Measurements from ENCODE around the gene CERS6.

CERS6 gene

DNA sequence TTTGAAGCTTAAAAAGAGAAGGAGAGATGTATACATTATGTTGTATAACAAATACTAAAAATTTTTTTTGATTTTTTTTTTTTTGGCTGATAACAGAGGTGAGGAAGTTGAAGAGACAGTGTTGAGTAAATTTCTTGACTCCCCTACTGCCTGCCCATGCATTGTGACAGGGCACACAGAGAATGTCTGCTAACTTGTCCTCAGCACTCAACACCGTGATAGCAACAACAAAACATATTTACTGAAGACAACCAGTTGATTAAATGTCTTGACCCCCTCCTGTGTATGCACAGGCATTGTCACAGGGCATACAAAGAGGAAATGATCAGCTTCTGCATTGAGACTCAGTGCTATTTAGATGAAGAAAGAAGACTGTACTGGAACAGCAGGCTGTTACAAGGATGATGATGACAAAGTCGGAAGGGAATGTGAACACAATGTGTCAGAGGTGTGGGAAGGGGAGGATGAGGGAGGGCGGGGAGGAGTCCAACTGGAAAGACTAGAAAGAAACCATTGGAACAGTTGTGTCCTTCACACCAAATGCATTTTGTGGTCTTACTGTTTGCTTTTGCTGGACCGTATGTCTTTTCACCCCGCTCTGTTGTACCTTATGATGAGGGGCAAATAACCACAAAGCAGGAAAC lies 89.5 kb downstream of the CERS6 start:
- Histone ChIP-seq H3K36me3 (ENCODE audit: insufficient read depth, low read length) (no peaks in the 10 kb centered on the region), H3K27ac (no peak overlapping the region), H3K4me3 (no peak overlapping the region), H3K9ac (ENCODE audit: insufficient read length) (no peak overlapping the region), H3K9me3 (ENCODE audit: low read depth, low read length) (no peaks in the 10 kb centered on the region)
- no peak for TF ChIP-seq FOXP2 (optimal IDR thresholded peaks at IDR 0.05; ENCODE audit: control extremely low read depth, extremely low read length, insufficient read depth)
- no peak for TF ChIP-seq POLR2AphosphoS5 (IDR thresholded peaks at IDR 0.05; ENCODE audit: borderline replicate concordance, low read depth, low read length)
- no peak for DNase-seq (ENCODE audit: low read depth, low spot score)

DNA sequence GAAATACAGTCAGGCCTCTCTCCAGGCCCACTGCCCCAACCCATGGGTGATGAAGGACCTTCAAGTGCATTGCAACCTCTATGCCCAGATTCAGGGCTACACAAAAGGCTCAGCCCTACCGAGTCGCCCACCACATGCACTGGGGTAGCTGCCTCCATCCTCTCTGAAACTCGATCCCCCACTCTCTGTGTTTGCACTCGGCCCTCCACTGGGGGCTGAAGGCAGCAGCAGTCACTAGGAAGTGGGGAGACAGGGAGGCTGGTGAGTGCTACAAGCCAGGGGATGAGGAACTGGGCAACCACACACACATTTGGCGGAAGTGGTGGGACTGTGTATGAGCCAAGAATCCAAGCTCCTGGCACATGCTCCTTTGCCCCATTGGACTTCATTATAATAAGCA lies 94.6 kb downstream of the CERS6 start:
- TF ChIP-seq EZH2 (IDR thresholded peaks at IDR 0.05): no peak
- TF ChIP-seq POLR2AphosphoS5 (IDR thresholded peaks at IDR 0.05; ENCODE audit: borderline replicate concordance, low read depth, low read length): no peak
- Histone ChIP-seq H3K36me3 (ENCODE audit: insufficient read depth, low read length) (no peaks in the 10 kb centered on the region), H3K27ac (no peak overlapping the region), H3K9me3 (ENCODE audit: low read depth, low read length) (no peaks in the 10 kb centered on the region), H3K9ac (ENCODE audit: insufficient read length) (no peak overlapping the region), H3K4me3 (no peak overlapping the region)
- DNase-seq (ENCODE audit: low read depth, low spot score): no peak

DNA sequence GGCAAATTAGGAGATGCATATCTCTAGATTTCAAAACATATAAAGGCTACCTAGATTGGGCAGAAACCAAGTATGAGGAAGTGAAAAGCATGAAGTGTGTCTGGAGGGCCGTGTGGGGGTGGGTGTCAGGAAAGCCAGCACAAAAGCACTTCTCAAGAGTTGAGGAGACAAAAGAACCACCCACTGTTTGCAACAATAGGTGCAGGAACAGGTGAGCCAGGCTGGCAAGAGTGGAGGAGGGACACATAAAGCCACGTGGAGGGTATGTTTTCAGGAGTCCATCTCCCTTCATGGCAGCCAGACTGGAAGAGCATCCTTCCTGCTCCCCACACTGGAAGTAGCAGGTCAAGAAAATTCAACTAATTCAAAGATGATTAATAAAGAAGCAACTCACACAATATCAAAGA lies 96.4 kb downstream of the CERS6 start:
- H3K9me3 ChIP-seq (ENCODE audit: low read depth, low read length): no peaks in the 10 kb centered on the region
- DNase-seq (ENCODE audit: low read depth, low spot score): no peak
- H3K27ac ChIP-seq: no peak overlapping the region
- no peak overlapping the region for H3K9ac ChIP-seq (ENCODE audit: insufficient read length)
- no peak overlapping the region for H3K4me3 ChIP-seq
- H3K36me3 ChIP-seq (ENCODE audit: insufficient read depth, low read length): no peaks in the 10 kb centered on the region
- no peak for TF ChIP-seq FOXP2 (optimal IDR thresholded peaks at IDR 0.05; ENCODE audit: control extremely low read depth, extremely low read length, insufficient read depth)
- TF ChIP-seq POLR2AphosphoS5 (IDR thresholded peaks at IDR 0.05; ENCODE audit: borderline replicate concordance, low read depth, low read length): no peak
- TF ChIP-seq EZH2 (IDR thresholded peaks at IDR 0.05): no peak

DNA sequence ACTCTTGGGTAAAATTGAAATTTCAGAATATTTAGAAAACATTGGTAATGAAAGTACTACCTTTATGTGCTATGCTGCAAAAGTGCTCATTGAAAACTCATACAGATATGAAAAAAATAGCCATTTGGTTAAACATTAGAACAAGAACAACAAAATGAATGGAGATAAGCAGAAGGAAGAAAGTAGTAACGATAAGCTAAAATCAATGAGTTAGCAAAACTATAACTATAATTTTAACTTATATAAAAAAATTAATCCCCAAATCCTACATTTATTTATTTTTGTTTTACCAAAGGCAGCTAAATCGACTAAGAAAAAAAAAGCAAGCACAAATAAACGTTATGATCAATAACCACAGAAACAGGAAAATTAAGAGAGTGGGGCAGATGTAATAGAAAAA lies 99.2 kb downstream of the CERS6 start:
- no peaks in the 10 kb centered on the region for H3K36me3 ChIP-seq (ENCODE audit: insufficient read depth, low read length)
- no peak overlapping the region for H3K9ac ChIP-seq (ENCODE audit: insufficient read length)
- no peak overlapping the region for H3K27ac ChIP-seq
- TF ChIP-seq EZH2 (IDR thresholded peaks at IDR 0.05) (no peak), FOXP2 (optimal IDR thresholded peaks at IDR 0.05; ENCODE audit: control extremely low read depth, extremely low read length, insufficient read depth) (no peak), POLR2AphosphoS5 (IDR thresholded peaks at IDR 0.05; ENCODE audit: borderline replicate concordance, low read depth, low read length) (no peak)
- no peaks in the 10 kb centered on the region for H3K9me3 ChIP-seq (ENCODE audit: low read depth, low read length)
- no peak for DNase-seq (ENCODE audit: low read depth, low spot score)
- no peak overlapping the region for H3K4me3 ChIP-seq

- Histone ChIP-seq H3K4me3 (no peak overlapping the region), H3K9me3 (ENCODE audit: low read depth, low read length) (no peaks in the 10 kb centered on the region), H3K36me3 (ENCODE audit: insufficient read depth, low read length) (no peaks in the 10 kb centered on the region), H3K9ac (ENCODE audit: insufficient read length) (no peak overlapping the region), H3K27ac (no peak overlapping the region)
- DNase-seq (ENCODE audit: low read depth, low spot score): no peak
- TF ChIP-seq POLR2AphosphoS5 (IDR thresholded peaks at IDR 0.05; ENCODE audit: borderline replicate concordance, low read depth, low read length) (no peak), FOXP2 (optimal IDR thresholded peaks at IDR 0.05; ENCODE audit: control extremely low read depth, extremely low read length, insufficient read depth) (no peak), EZH2 (IDR thresholded peaks at IDR 0.05) (no peak)
Measured at GRCh38 chr2:168559187-168559586, 103.1 kb downstream of the CERS6 start.

DNA sequence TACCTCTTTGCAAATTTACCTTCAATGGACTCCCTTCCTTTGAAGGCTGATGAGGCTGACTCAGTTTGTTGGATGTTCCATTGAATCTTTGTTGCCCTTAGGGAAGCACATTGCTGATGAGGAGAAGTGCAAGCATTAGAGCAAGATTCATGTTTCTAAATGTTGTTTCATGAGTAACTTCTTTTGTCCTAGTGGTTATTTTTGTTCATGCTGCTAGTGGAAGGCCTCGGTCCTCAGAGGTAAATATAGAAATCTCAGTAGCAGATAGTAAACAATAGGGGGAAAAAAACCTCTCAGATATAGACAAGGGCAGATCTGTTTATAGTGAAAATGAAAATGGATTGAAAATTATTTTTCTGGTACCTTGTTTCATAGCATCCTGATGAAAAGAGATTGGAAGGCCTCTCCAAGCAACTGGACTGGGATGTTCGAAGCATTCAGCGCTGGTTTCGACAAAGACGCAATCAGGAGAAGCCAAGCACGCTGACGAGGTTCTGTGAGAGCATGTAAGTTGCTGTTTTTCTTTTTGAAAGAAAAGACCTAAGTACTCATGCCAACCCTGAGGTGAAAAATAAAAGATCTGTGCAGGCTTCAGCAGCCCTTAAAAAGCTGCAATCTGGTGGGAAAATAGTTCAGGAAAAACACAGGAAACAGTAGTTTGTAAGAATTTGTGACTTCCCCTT lies 104.9 kb downstream of the CERS6 start:
- no peak for TF ChIP-seq FOXP2 (optimal IDR thresholded peaks at IDR 0.05; ENCODE audit: control extremely low read depth, extremely low read length, insufficient read depth)
- TF ChIP-seq EZH2 (IDR thresholded peaks at IDR 0.05): no peak
- TF ChIP-seq POLR2AphosphoS5 (IDR thresholded peaks at IDR 0.05; ENCODE audit: borderline replicate concordance, low read depth, low read length): no peak
- no peak for DNase-seq (ENCODE audit: low read depth, low spot score)
- H3K36me3 ChIP-seq (ENCODE audit: insufficient read depth, low read length): no peaks in the 10 kb centered on the region

DNA sequence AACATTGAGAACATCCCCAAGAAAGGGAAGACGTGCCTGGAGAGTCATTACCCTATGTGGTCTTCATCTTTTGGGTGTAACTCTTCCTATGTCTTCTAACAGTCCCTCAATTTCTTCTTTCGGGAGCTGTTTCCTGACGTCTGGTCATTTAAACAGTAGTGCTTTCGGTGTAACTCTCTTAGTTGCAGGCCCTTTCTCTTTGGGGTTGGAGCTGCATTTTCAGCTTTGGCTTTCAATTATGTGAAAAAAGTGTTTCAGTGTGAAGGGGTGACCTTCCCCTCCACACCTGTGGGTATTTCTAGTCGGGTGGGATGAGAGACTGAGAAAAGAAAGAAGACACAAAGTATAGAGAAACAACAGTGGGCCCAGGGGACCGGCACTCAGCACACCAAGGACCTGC lies 105.9 kb downstream of the CERS6 start:
- DNase-seq (ENCODE audit: low read depth, low spot score): no peak
- no peak overlapping the region for H3K27ac ChIP-seq
- no peak overlapping the region for H3K4me3 ChIP-seq

More for the DNA sequence above, 104.9 kb downstream of the CERS6 start:
- Histone ChIP-seq H3K9me3 (ENCODE audit: low read depth, low read length) (no peaks in the 10 kb centered on the region), H3K9ac (ENCODE audit: insufficient read length) (no peak overlapping the region), H3K4me3 (no peak overlapping the region), H3K27ac (no peak overlapping the region)

DNA sequence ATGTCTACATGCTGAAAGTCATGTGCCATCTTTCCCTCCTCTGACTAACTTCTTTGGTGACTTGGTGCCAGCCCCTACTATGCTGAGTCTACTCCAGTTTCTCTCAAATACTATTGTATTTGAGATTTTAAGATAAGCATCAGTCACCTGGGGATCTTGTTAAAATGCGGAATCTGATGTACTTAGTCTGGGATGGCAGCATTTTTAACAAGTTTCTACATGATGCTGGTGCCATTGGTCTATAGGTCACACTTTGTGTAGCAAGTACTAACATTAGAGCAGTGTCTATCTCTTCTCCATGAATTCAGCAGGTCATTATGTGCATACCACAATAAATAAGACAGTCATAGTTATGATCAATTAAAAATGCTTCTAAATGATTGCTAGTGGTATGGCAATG lies 106.9 kb downstream of the CERS6 start:
- TF ChIP-seq EZH2 (IDR thresholded peaks at IDR 0.05): no peak
- TF ChIP-seq FOXP2 (optimal IDR thresholded peaks at IDR 0.05; ENCODE audit: control extremely low read depth, extremely low read length, insufficient read depth): no peak
- no peak for TF ChIP-seq POLR2AphosphoS5 (IDR thresholded peaks at IDR 0.05; ENCODE audit: borderline replicate concordance, low read depth, low read length)
- Histone ChIP-seq H3K4me3 (no peak overlapping the region), H3K9me3 (ENCODE audit: low read depth, low read length) (no peaks in the 10 kb centered on the region), H3K36me3 (ENCODE audit: insufficient read depth, low read length) (no peaks in the 10 kb centered on the region), H3K9ac (ENCODE audit: insufficient read length) (no peak overlapping the region), H3K27ac (no peak overlapping the region)
- DNase-seq (ENCODE audit: low read depth, low spot score): no peak

More for the DNA sequence above, 105.9 kb downstream of the CERS6 start:
- no peaks in the 10 kb centered on the region for H3K9me3 ChIP-seq (ENCODE audit: low read depth, low read length)
- no peak for TF ChIP-seq FOXP2 (optimal IDR thresholded peaks at IDR 0.05; ENCODE audit: control extremely low read depth, extremely low read length, insufficient read depth)
- no peak for TF ChIP-seq EZH2 (IDR thresholded peaks at IDR 0.05)
- TF ChIP-seq POLR2AphosphoS5 (IDR thresholded peaks at IDR 0.05; ENCODE audit: borderline replicate concordance, low read depth, low read length): no peak
- no peaks in the 10 kb centered on the region for H3K36me3 ChIP-seq (ENCODE audit: insufficient read depth, low read length)
- no peak overlapping the region for H3K9ac ChIP-seq (ENCODE audit: insufficient read length)

All from SK-N-MC (cell line).